Omental fat pad (tissue), 4 donors: ENCODE data around the gene XAF1. TPM values are rescaled to one million over a fixed set of nuclear protein-coding genes. Genes with fewer than 3 reads are reported as not detected.
A peak's percentile ranks its signal among the peaks of the same experiment; 100 is the strongest.
"Not testable (repeated sequence)": the region's sequence is repeated elsewhere in the genome, so short reads cannot be mapped to it uniquely, and the experiment has no call there.

Experiments
- ATAC-seq: fragments of 150-250 bp; one replicate; pipeline ENCODE4 v1.9.1; 2016; ENCODE audit warnings: mild to moderate bottlenecking, moderate library complexity; ENCODE audit not compliant: low FRiP score
- DNase-seq: peaks from one replicate; pipeline ENCODE4 v3.0.0-alpha.2; 2019; ENCODE audit warnings: low spot score
- total RNA-seq, 4 donors: library from RNA; depleted of rRNA; stranded (reverse); fragments of >200 nt; gene quantifications; one replicate each; pipeline ENCODE4 v1.1.0, GENCODE V29; 2016
- TF ChIP-seq, protein P1 (sequence below), 3 donors: fragments of 450-650 bp; IDR thresholded peaks; one replicate each; pipeline ENCODE4 v1.5.1; 2016 to 2017; ENCODE audit warnings: antibody characterized with exemption in 3 of 3, mild to moderate bottlenecking in 3 of 3, moderate library complexity in 2 of 3

Gene XAF1
- total RNA-seq, 4 donors from 2014 or later: 17.5 to 201 (median 33.6) TPM

DNA sequence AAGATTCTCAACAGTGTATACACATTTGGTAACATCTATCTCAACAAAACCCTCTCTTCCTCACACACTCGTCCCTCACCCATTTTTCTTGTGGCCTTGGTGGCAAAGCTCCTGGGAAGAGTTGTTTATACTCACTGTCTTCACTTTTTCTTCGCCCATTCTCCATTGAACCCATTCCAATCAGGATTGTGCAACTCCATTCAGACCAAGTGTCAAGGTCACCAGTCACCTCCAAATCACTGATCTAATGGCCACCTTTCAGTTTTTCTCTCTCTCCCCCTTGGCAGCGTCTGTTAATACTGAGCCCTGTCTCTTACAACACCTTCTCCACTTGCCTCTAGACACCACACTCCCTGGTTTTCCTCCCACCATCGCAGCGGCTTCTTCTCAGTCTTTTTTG, 34.1 kb upstream of the XAF1 start:
- DNase-seq: no peak
- TF ChIP-seq, protein P1, sequence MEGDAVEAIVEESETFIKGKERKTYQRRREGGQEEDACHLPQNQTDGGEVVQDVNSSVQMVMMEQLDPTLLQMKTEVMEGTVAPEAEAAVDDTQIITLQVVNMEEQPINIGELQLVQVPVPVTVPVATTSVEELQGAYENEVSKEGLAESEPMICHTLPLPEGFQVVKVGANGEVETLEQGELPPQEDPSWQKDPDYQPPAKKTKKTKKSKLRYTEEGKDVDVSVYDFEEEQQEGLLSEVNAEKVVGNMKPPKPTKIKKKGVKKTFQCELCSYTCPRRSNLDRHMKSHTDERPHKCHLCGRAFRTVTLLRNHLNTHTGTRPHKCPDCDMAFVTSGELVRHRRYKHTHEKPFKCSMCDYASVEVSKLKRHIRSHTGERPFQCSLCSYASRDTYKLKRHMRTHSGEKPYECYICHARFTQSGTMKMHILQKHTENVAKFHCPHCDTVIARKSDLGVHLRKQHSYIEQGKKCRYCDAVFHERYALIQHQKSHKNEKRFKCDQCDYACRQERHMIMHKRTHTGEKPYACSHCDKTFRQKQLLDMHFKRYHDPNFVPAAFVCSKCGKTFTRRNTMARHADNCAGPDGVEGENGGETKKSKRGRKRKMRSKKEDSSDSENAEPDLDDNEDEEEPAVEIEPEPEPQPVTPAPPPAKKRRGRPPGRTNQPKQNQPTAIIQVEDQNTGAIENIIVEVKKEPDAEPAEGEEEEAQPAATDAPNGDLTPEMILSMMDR (IDR thresholded peaks at IDR 0.05): no peak
- ATAC-seq: no peak

DNA sequence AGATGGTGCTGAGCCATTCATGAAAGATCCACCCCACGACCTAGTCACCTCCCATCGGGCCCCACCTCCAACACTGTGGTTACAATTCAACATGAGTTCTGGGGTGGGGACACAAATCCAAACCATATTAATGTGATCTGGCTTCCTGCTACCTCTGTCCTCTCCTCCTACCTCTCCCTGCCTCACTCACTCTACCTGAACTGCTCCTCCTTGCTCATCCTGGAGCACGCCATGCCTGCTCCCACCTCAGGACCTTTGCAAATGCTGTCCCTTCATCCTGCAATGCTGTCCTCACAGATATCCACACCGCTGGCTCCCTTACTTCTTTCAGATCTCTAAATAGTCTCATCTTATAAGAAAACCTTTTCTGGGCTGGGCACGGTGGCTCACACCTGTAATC, 31.8 kb upstream of the XAF1 start:
- DNase-seq (no peak), ATAC-seq (no peak)
- TF ChIP-seq, protein P1 (IDR thresholded peaks at IDR 0.05): no peak

DNA sequence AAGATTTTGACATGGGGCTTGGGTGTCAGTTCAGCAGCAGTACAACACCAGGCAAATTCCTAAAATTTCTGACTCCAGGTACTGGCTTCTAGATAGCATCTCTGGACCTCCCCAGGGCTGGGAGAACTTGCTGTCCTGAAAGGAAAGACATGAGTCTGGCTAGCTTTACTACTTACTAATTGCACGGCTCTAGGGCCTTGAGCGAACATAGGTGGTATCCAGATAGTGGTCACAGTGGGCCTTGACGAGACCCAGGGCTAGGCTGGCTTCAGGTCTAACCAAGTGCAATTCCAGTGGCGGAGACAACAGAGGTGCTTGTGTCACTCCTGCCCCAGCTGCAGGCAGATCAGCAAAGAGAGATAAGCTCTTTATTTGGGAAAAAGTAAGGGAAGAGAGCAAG, 26.3 kb upstream of the XAF1 start:
- DNase-seq (no peak), ATAC-seq (no peak)
- TF ChIP-seq, protein P1 (IDR thresholded peaks at IDR 0.05): no peak

DNA sequence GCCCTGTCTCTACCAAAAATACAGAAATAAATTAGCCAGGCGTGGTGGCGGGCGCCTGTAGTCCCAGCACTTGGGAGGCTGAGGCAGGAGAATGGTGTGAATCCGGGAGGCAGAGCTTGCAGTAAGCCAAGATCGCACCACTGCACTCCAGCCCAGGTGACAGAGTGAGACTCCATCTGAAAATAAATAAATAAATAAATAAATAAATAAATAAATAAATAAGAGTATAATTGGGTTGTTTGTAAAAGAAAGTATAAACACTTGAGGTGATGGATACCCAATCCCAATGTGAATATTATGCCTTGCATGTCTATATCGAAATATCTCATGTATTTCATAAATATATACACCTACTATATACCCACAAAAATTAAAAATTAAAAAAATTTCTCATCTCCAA, 9.2 kb upstream of the XAF1 start:
- not testable (repeated sequence) for DNase-seq, ATAC-seq

DNA sequence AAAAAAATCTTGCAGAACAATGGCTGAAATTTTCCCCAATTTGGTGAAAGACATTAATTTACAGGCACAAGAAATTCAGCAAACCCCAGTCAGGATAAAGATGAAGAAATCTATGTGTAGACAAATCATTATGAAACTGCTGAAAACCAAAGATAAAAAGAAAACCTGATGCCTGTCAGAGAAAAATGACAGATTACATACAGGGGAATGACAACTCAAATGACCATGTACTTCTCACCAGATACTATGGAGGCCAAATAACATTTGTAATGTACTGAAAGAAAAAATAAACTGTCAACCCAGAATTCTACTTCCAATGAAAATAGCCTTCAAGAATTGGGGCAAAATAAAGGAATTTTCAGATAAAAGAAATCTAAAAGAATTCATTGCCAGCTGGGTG, 7.2 kb upstream of the XAF1 start:
- ATAC-seq (no peak), DNase-seq (no peak)
- TF ChIP-seq, protein P1 (IDR thresholded peaks at IDR 0.05): no peak

DNA sequence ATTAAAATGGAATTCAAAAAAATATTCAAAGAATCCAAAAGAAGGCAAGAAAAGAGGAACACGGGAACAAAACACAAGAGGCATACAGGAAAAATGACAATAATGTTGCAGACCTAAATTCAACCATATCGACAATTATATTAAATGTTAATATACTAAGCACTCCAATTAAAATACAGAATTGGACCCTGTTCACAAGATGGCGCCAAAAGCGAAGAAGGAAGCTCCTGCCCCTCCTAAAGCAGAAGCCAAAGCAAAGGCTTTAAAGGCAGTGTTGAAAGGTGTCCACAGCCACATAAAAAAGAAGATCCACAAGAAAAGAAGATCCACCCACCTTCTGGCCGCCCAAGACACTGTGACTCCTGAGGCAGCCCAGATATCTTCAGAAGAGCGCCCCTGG, 6.3 kb upstream of the XAF1 start:
- DNase-seq: no peak
- TF ChIP-seq, protein P1 (IDR thresholded peaks at IDR 0.05): no peak
- ATAC-seq: no peak

DNA sequence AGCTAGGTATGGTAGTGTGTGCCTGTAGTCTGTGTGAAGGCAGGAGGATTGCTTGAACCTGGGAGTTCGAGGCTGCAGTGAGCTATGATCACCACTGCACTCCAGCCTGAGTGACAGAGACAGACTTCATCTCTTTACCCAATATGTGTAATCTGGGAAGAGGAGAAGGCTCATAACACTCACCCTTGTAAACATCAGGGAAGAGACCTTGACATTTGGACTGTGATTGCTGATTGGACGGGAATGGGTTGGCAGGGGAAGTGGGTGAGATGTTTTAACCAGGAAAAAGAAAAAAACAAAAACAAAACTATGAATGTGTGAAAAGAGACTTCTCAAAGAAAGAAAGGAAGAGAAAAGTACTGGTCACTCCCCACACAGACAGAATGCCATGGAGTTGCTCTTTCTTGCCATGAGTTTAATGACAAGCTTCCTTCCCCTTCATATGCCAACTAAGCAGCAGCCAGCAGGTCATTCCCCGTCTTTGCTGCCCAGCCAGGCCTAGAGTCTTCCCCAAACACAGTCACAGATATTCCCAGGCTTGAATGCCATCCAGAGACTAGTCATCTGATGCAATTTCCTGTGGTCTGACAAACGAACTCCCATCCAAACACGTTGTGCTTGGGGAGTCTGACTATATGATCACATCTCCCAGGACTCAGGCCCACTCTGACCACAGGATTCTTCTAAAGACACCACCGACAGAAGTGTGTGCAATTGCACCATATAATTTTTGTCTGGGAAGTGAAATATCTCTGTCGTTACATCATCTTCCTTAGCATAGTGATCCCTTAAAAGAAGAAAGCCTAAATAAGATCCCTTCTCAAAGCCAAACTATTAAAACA, 3.6 kb upstream of the XAF1 start:
- ATAC-seq: peak; percentile 52
- no peak for DNase-seq
- TF ChIP-seq, protein P1 (IDR thresholded peaks at IDR 0.05): no peak
